Gastroesophageal sphincter (tissue), 4 donors: ENCODE measurements around the gene DIP2C. TPM values are rescaled to one million over a fixed set of nuclear protein-coding genes. Genes with fewer than 3 reads are reported as not detected.
"Not testable (repeated sequence)": the region's sequence is repeated elsewhere in the genome, so short reads cannot be mapped to it uniquely, and the experiment has no call there.

Experiments
- ATAC-seq: fragments of 150-250 bp; one replicate; pipeline ENCODE4 v1.9.1; 2016; ENCODE audit warnings: mild to moderate bottlenecking, moderate library complexity
- H3K27ac ChIP-seq, 4 donors: fragments of 200-600 bp; sonication (generic) in 3 of 4; 1 replicate in 3 of 4; 2 replicates in 1 of 4; pipeline ENCODE4 v1.5.1; 2016 to 2019
- H3K27me3 ChIP-seq: fragments of 200-600 bp; sonication (generic); one replicate; pipeline ENCODE4 v1.5.1; 2019
- H3K36me3 ChIP-seq, 2 donors: fragments of 200-600 bp; sonication (generic); one replicate each; pipeline ENCODE4 v1.5.1; 2019; ENCODE audit warnings: control low read depth in 1 of 2
- H3K4me1 ChIP-seq, 3 donors: fragments of 200-600 bp; sonication (generic); 1 replicate in 2 of 3; 2 replicates in 1 of 3; pipeline ENCODE4 v1.5.1; 2016 to 2019; ENCODE audit warnings: control low read depth in 2 of 3
- H3K4me3 ChIP-seq, 2 donors: fragments of 200-600 bp; sonication (generic); one replicate each; pipeline ENCODE4 v1.5.1; 2019; ENCODE audit warnings: mild to moderate bottlenecking in 1 of 2, moderate library complexity in 1 of 2
- H3K9me3 ChIP-seq, 3 donors: fragments of 200-600 bp; sonication (generic); one replicate each; pipeline ENCODE4 v1.5.1; 2017 to 2019; ENCODE audit warnings: control low read depth in 2 of 3
- CTCF ChIP-seq, 4 experiments: fragments of 200-600 bp in 2 of 4; fragments of 450-650 bp in 2 of 4; sonication (generic) in 1 of 4; IDR thresholded peaks; one replicate each; pipeline ENCODE4 v1.5.1; 2017 to 2019; ENCODE audit warnings: antibody characterized with exemption in 4 of 4, mild to moderate bottlenecking in 2 of 4, moderate library complexity in 2 of 4
- EP300 ChIP-seq: sonication (generic); formaldehyde crosslinking; IDR thresholded peaks from one replicate; pipeline ENCODE4 v1.6.1; 2017; ENCODE audit warnings: antibody characterized with exemption, mild to moderate bottlenecking
- POLR2A ChIP-seq, 2 donors: fragments of 450-650 bp; IDR thresholded peaks; one replicate each; pipeline ENCODE4 v1.6.1; 2017; ENCODE audit warnings: antibody characterized with exemption in 2 of 2, mild to moderate bottlenecking in 2 of 2, moderate library complexity in 1 of 2
- POLR2AphosphoS5 ChIP-seq: sonication (generic); formaldehyde crosslinking; IDR thresholded peaks from one replicate; pipeline ENCODE4 v1.6.1; 2017; ENCODE audit warnings: antibody characterized with exemption
- WGBS, 2 donors: methylation state at CpG; one replicate each; pipeline ENCODE4 v1.1.5; 2018; ENCODE audit warnings: low coverage in 1 of 2; 5-methylcytosine and 5-hydroxymethylcytosine counted together
- total RNA-seq, 4 donors: library from RNA; depleted of rRNA; stranded (reverse); fragments of >200 nt; gene quantifications; one replicate each; pipeline ENCODE4 v1.1.0, GENCODE V29; 2016

DIP2C gene
- total RNA-seq, 4 donors from 2014 or later = 40.8 to 73.8 (median 47.7) TPM

- Histone ChIP-seq H3K9me3 (no peaks in the 10 kb centered on the region), H3K4me1 (no peaks in the 10 kb centered on the region), H3K36me3 (peaks cover 0 to 4% of the 10 kb centered on the region in 2 donors), H3K27me3 (no peaks in the 10 kb centered on the region), H3K4me3 (no peak overlapping the region), H3K27ac (no peak overlapping the region)
- no peak for TF ChIP-seq POLR2A (IDR thresholded peaks at IDR 0.05)
- no peak for TF ChIP-seq EP300
- no peak for TF ChIP-seq CTCF (IDR thresholded peaks at IDR 0.05)
- no peak for TF ChIP-seq POLR2AphosphoS5
- ATAC-seq = no peak
- 66 to 69% methylated on average over 8 to 9 of the region's 9 CpGs for WGBS, 2 donors
These were observed 261.5 kb downstream of the DIP2C start for GRCh38 chr10:427761-428519.

- H3K27ac ChIP-seq, ATAC-seq, H3K4me1 ChIP-seq, H3K27me3 ChIP-seq, H3K4me3 ChIP-seq, H3K9me3 ChIP-seq: not testable (repeated sequence)
- peaks cover 0 to 24% of the 10 kb centered on the region in 2 donors for H3K36me3 ChIP-seq
- 90 to 97% methylated on average over 9 to 11 of the region's 12 CpGs for WGBS, 2 donors
These were observed 264.1 kb downstream of the DIP2C start for GRCh38 chr10:425365-425764.

GRCh38 chr10:424724-425123, 264.7 kb downstream of the DIP2C start:
- H3K9me3 ChIP-seq, H3K4me3 ChIP-seq, H3K27ac ChIP-seq, H3K27me3 ChIP-seq, H3K4me1 ChIP-seq, ATAC-seq: not testable (repeated sequence)
- H3K36me3 ChIP-seq = peaks cover 0 to 30% of the 10 kb centered on the region in 2 donors
- WGBS, 2 donors = 80 to 92% methylated on average over 9 to 10 of the region's 11 CpGs

GRCh38 chr10:423178-423577, 266.3 kb downstream of the DIP2C start:
- no peak overlapping the region for H3K27ac ChIP-seq
- no peak overlapping the region for H3K4me3 ChIP-seq
- WGBS, 2 donors = 74 to 77% methylated on average over 7 of the region's 7 CpGs
- H3K4me1 ChIP-seq = no peaks in the 10 kb centered on the region
- no peak for ATAC-seq
- peaks cover 0 to 46% of the 10 kb centered on the region in 2 donors for H3K36me3 ChIP-seq
- H3K27me3 ChIP-seq = no peaks in the 10 kb centered on the region
- TF ChIP-seq EP300 = no peak
- TF ChIP-seq POLR2A (IDR thresholded peaks at IDR 0.05) = no peak
- no peak for TF ChIP-seq POLR2AphosphoS5
- no peak for TF ChIP-seq CTCF (IDR thresholded peaks at IDR 0.05)
- no peaks in the 10 kb centered on the region for H3K9me3 ChIP-seq

- no peak for TF ChIP-seq EP300
- TF ChIP-seq POLR2AphosphoS5 = no peak
- TF ChIP-seq CTCF (IDR thresholded peaks at IDR 0.05) = no peak
- TF ChIP-seq POLR2A (IDR thresholded peaks at IDR 0.05) = no peak
- ATAC-seq = no peak
- 82 to 100% methylated on average over 1 to 9 of the region's 14 CpGs for WGBS, 2 donors
These were observed 266.8 kb downstream of the DIP2C start for GRCh38 chr10:422675-423074.

GRCh38 chr10:422241-422640, 267.2 kb downstream of the DIP2C start:
- Histone ChIP-seq H3K36me3 (peaks cover 0 to 49% of the 10 kb centered on the region in 2 donors), H3K9me3 (no peaks in the 10 kb centered on the region), H3K4me1 (no peaks in the 10 kb centered on the region), H3K4me3 (no peak overlapping the region), H3K27ac (no peak overlapping the region), H3K27me3 (no peaks in the 10 kb centered on the region)
- TF ChIP-seq POLR2AphosphoS5 (no peak), POLR2A (IDR thresholded peaks at IDR 0.05) (no peak), EP300 (no peak), CTCF (IDR thresholded peaks at IDR 0.05) (no peak)
- WGBS, 2 donors = 86 to 87% methylated on average over 5 to 6 of the region's 11 CpGs
- ATAC-seq = no peak

More at GRCh38 chr10:422675-423074, 266.8 kb downstream of the DIP2C start:
- Histone ChIP-seq H3K9me3 (no peaks in the 10 kb centered on the region), H3K27ac (no peak overlapping the region), H3K36me3 (peaks cover 0 to 47% of the 10 kb centered on the region in 2 donors), H3K4me3 (no peak overlapping the region), H3K27me3 (no peaks in the 10 kb centered on the region), H3K4me1 (no peaks in the 10 kb centered on the region)
